Measurements from ENCODE around the gene RBM48.
"Not testable (repeated sequence)": the region's sequence is repeated elsewhere in the genome, so short reads cannot be mapped to it uniquely, and the experiment has no call there.

Gene RBM48

GRCh38 chr7:92534572-92534971, 6.0 kb downstream of the RBM48 start:
- H3K27ac ChIP-seq (ENCODE audit: low read depth, low read length): no peak overlapping the region
- no peak overlapping the region for H3K4ac ChIP-seq (ENCODE audit: low read depth, low read length)
- H3K4me2 ChIP-seq (ENCODE audit: low read length): no peak overlapping the region
- H3K4me3 ChIP-seq (ENCODE audit: low read depth, low read length): no peak overlapping the region
- no peak overlapping the region for H2BK5ac ChIP-seq (ENCODE audit: low read depth, low read length, poor library complexity)
- H2BK120ac ChIP-seq (ENCODE audit: insufficient read depth, low read length, poor library complexity): no peak overlapping the region
- H3K9me3 ChIP-seq (ENCODE audit: insufficient read depth, low read depth, low read length): no peaks in the 10 kb centered on the region
- H2BK12ac ChIP-seq (ENCODE audit: low read length): no peak overlapping the region
- H3K27me3 ChIP-seq (ENCODE audit: insufficient read depth, low read length): no peaks in the 10 kb centered on the region
- no peak overlapping the region for H2AK5ac ChIP-seq (ENCODE audit: low read length)
- no peak overlapping the region for H4K12ac ChIP-seq (ENCODE audit: low read depth, low read length)
- H3K79me2 ChIP-seq (ENCODE audit: control insufficient read depth, insufficient read depth, low read length, poor library complexity): no peaks in the 10 kb centered on the region
- H4K91ac ChIP-seq (ENCODE audit: low read depth, low read length): no peak overlapping the region
- H2AFZ ChIP-seq (ENCODE audit: insufficient read depth, low read length, poor library complexity): no peak overlapping the region
- no peak overlapping the region for H4K8ac ChIP-seq (ENCODE audit: low read depth, low read length)
- H3K79me1 ChIP-seq (ENCODE audit: low read length): no peaks in the 10 kb centered on the region
- no peak overlapping the region for H3K14ac ChIP-seq (ENCODE audit: low read length)
- H3K23ac ChIP-seq (ENCODE audit: low read length): no peak overlapping the region
- WGBS (ENCODE audit: extremely low coverage, insufficient coverage, insufficient read length): no CpG with 5 or more reads among the region's 9 CpGs
- H3K4me1 ChIP-seq (ENCODE audit: control insufficient read depth in 1 of 2, insufficient read depth in 2 of 2, low read length in 2 of 2): no peaks in the 10 kb centered on the region
- H3K18ac ChIP-seq (ENCODE audit: low read length): no peak overlapping the region
- H3K9ac ChIP-seq (ENCODE audit: low read length): no peak overlapping the region
- no peak for DNase-seq
- peaks cover 20 to 25% of the 10 kb centered on the region in 2 experiments for H3K36me3 ChIP-seq (ENCODE audit: control insufficient read depth in 1 of 2, insufficient read depth in 2 of 2, low read length in 2 of 2)

DNA sequence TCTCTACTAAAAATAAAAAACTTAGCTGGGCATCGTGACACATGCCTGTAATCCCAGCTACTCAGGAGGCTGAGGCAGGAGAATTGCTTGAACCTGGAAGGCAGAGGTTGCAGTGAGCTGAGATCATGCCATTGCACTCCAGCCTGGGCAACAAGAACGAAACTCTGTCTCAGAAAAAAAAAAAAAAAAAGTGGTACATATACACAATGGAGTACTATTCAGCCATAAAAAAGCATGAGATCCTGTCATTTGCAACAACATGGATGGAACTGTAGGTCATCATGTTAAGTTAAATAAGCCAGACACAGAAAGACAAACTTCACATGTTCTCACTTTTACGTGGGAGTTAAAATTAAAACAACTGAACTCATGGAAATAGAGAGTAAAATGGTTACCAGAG, 14.9 kb downstream of the RBM48 start:
- not testable (repeated sequence) for H3K9me3 ChIP-seq (ENCODE audit: insufficient read depth, low read depth, low read length); H3K79me2 ChIP-seq (ENCODE audit: control insufficient read depth, insufficient read depth, low read length, poor library complexity); H2BK5ac ChIP-seq (ENCODE audit: low read depth, low read length, poor library complexity); H3K14ac ChIP-seq (ENCODE audit: low read length); H2BK120ac ChIP-seq (ENCODE audit: insufficient read depth, low read length, poor library complexity); H4K91ac ChIP-seq (ENCODE audit: low read depth, low read length); H3K4ac ChIP-seq (ENCODE audit: low read depth, low read length); DNase-seq; H3K27ac ChIP-seq (ENCODE audit: low read depth, low read length); H2AFZ ChIP-seq (ENCODE audit: insufficient read depth, low read length, poor library complexity); H3K79me1 ChIP-seq (ENCODE audit: low read length); H3K23ac ChIP-seq (ENCODE audit: low read length); H3K27me3 ChIP-seq (ENCODE audit: insufficient read depth, low read length); H3K4me2 ChIP-seq (ENCODE audit: low read length); H3K9ac ChIP-seq (ENCODE audit: low read length); H4K8ac ChIP-seq (ENCODE audit: low read depth, low read length); H3K4me3 ChIP-seq (ENCODE audit: low read depth, low read length); H3K36me3 ChIP-seq (ENCODE audit: control insufficient read depth in 1 of 2, insufficient read depth in 2 of 2, low read length in 2 of 2); H3K18ac ChIP-seq (ENCODE audit: low read length); H3K4me1 ChIP-seq (ENCODE audit: control insufficient read depth in 1 of 2, insufficient read depth in 2 of 2, low read length in 2 of 2); H2AK5ac ChIP-seq (ENCODE audit: low read length); H2BK12ac ChIP-seq (ENCODE audit: low read length); H4K12ac ChIP-seq (ENCODE audit: low read depth, low read length)
- no CpG with 5 or more reads among the region's 3 CpGs for WGBS (ENCODE audit: extremely low coverage, insufficient coverage, insufficient read length)

- not testable (repeated sequence) for H3K9me3 ChIP-seq (ENCODE audit: insufficient read depth, low read depth, low read length); H3K4me1 ChIP-seq (ENCODE audit: control insufficient read depth in 1 of 2, insufficient read depth in 2 of 2, low read length in 2 of 2); H3K23ac ChIP-seq (ENCODE audit: low read length); H3K79me1 ChIP-seq (ENCODE audit: low read length); H3K27ac ChIP-seq (ENCODE audit: low read depth, low read length); H4K12ac ChIP-seq (ENCODE audit: low read depth, low read length); H3K27me3 ChIP-seq (ENCODE audit: insufficient read depth, low read length); H2AFZ ChIP-seq (ENCODE audit: insufficient read depth, low read length, poor library complexity); H4K8ac ChIP-seq (ENCODE audit: low read depth, low read length); H3K18ac ChIP-seq (ENCODE audit: low read length); H2AK5ac ChIP-seq (ENCODE audit: low read length); H3K4ac ChIP-seq (ENCODE audit: low read depth, low read length); H3K14ac ChIP-seq (ENCODE audit: low read length); H2BK5ac ChIP-seq (ENCODE audit: low read depth, low read length, poor library complexity); H4K91ac ChIP-seq (ENCODE audit: low read depth, low read length); H3K9ac ChIP-seq (ENCODE audit: low read length); H3K4me3 ChIP-seq (ENCODE audit: low read depth, low read length); H3K36me3 ChIP-seq (ENCODE audit: control insufficient read depth in 1 of 2, insufficient read depth in 2 of 2, low read length in 2 of 2); H2BK12ac ChIP-seq (ENCODE audit: low read length); DNase-seq; H3K79me2 ChIP-seq (ENCODE audit: control insufficient read depth, insufficient read depth, low read length, poor library complexity); H3K4me2 ChIP-seq (ENCODE audit: low read length); H2BK120ac ChIP-seq (ENCODE audit: insufficient read depth, low read length, poor library complexity)
- WGBS (ENCODE audit: extremely low coverage, insufficient coverage, insufficient read length): no CpG with 5 or more reads among the region's 30 CpGs
These were observed 16.5 kb downstream of the RBM48 start for GRCh38 chr7:92545116-92545515.

- Histone ChIP-seq H3K79me1 (ENCODE audit: low read length) (no peaks in the 10 kb centered on the region), H3K4me1 (ENCODE audit: control insufficient read depth in 1 of 2, insufficient read depth in 2 of 2, low read length in 2 of 2) (no peaks in the 10 kb centered on the region), H3K4me2 (ENCODE audit: low read length) (no peak overlapping the region), H2BK120ac (ENCODE audit: insufficient read depth, low read length, poor library complexity) (no peak overlapping the region), H3K18ac (ENCODE audit: low read length) (no peak overlapping the region), H3K79me2 (ENCODE audit: control insufficient read depth, insufficient read depth, low read length, poor library complexity) (no peaks in the 10 kb centered on the region), H3K23ac (ENCODE audit: low read length) (no peak overlapping the region), H3K4ac (ENCODE audit: low read depth, low read length) (no peak overlapping the region), H3K27me3 (ENCODE audit: insufficient read depth, low read length) (no peaks in the 10 kb centered on the region), H3K9me3 (ENCODE audit: insufficient read depth, low read depth, low read length) (peaks cover 3% of the 10 kb centered on the region), H3K14ac (ENCODE audit: low read length) (no peak overlapping the region), H4K8ac (ENCODE audit: low read depth, low read length) (no peak overlapping the region), H2AK5ac (ENCODE audit: low read length) (no peak overlapping the region), H3K27ac (ENCODE audit: low read depth, low read length) (no peak overlapping the region), H3K36me3 (ENCODE audit: control insufficient read depth in 1 of 2, insufficient read depth in 2 of 2, low read length in 2 of 2) (no peaks in the 10 kb centered on the region), H3K4me3 (ENCODE audit: low read depth, low read length) (no peak overlapping the region), H2BK12ac (ENCODE audit: low read length) (no peak overlapping the region), H2BK5ac (ENCODE audit: low read depth, low read length, poor library complexity) (no peak overlapping the region), H3K9ac (ENCODE audit: low read length) (no peak overlapping the region), H4K12ac (ENCODE audit: low read depth, low read length) (no peak overlapping the region), H2AFZ (ENCODE audit: insufficient read depth, low read length, poor library complexity) (no peak overlapping the region), H4K91ac (ENCODE audit: low read depth, low read length) (no peak overlapping the region)
- no CpG with 5 or more reads among the region's 17 CpGs for WGBS (ENCODE audit: extremely low coverage, insufficient coverage, insufficient read length)
- DNase-seq: no peak
These were observed 18.4 kb downstream of the RBM48 start for GRCh38 chr7:92546856-92547497.

All from trophoblast cell (in vitro differentiated cells and primary cell).